Measurements from ENCODE around the gene PNPLA5.

DNA sequence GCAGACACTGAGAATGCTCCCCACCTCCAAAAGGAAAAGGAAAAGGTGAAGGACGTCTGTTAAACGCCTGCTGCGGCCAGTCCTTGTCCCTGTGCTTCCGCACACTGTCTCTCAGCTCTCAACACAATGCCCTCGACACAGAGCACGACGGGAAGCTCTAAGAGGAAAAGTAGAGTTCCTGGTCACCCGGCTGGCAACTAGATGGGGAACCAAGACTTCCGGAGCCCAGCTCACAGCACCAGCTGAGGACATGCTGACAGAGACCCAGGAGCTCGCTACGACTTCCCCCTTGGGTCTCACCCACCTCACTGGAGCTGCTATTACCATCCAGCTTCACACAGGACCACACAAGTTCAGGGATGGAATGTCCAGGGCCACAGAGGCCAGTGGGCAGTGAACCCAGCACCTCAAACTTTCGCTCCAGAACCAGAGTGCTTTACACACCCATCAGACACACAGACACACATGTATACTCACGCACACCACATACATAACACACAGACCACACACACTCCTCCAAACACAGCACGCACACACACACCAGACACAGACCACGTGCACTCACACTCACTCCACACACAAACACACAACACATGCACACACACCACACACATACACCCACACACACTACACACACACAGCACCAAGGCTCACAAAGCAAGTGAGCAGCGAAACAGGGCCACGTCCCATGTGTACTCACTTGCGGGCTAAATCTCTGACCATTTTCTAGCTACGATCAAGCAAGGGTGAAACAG is 39.1 kb downstream of the PNPLA5 start:
- TF ChIP-seq, protein P1, sequence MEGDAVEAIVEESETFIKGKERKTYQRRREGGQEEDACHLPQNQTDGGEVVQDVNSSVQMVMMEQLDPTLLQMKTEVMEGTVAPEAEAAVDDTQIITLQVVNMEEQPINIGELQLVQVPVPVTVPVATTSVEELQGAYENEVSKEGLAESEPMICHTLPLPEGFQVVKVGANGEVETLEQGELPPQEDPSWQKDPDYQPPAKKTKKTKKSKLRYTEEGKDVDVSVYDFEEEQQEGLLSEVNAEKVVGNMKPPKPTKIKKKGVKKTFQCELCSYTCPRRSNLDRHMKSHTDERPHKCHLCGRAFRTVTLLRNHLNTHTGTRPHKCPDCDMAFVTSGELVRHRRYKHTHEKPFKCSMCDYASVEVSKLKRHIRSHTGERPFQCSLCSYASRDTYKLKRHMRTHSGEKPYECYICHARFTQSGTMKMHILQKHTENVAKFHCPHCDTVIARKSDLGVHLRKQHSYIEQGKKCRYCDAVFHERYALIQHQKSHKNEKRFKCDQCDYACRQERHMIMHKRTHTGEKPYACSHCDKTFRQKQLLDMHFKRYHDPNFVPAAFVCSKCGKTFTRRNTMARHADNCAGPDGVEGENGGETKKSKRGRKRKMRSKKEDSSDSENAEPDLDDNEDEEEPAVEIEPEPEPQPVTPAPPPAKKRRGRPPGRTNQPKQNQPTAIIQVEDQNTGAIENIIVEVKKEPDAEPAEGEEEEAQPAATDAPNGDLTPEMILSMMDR (conservative IDR thresholded peaks at IDR 0.05) = no peak
- TF ChIP-seq EZH2 (IDR thresholded peaks at IDR 0.05; ENCODE audit: low read depth) = no peak
